ENCODE results near the gene EPHA2.
"Not testable (repeated sequence)": the region's sequence is repeated elsewhere in the genome, so short reads cannot be mapped to it uniquely, and the experiment has no call there.

EPHA2 gene

GRCh38 chr1:16167331-16168143 lies 11.7 kb upstream of the EPHA2 start:
- DNase-seq (ENCODE audit: low spot score) = peak; percentile 70

GRCh38 chr1:16166117-16166516 lies 10.2 kb upstream of the EPHA2 start:
- DNase-seq (ENCODE audit: low spot score) = no peak

GRCh38 chr1:16165548-16165947 lies 9.7 kb upstream of the EPHA2 start:
- DNase-seq (ENCODE audit: low spot score) = no peak

- no peak for DNase-seq (ENCODE audit: low spot score)
Measured at GRCh38 chr1:16165073-16165364, 9.2 kb upstream of the EPHA2 start.

- peak; percentile 96 for DNase-seq (ENCODE audit: low spot score)
Measured at GRCh38 chr1:16164213-16165072, 8.6 kb upstream of the EPHA2 start.

GRCh38 chr1:16163608-16164212 lies 7.8 kb upstream of the EPHA2 start:
- not testable (repeated sequence) for DNase-seq (ENCODE audit: low spot score)

GRCh38 chr1:16162163-16162822 lies 6.4 kb upstream of the EPHA2 start:
- DNase-seq (ENCODE audit: low spot score) = no peak

GRCh38 chr1:16161717-16162116 lies 5.8 kb upstream of the EPHA2 start:
- DNase-seq (ENCODE audit: low spot score) = no peak

- no peak for DNase-seq (ENCODE audit: low spot score)
Measured at GRCh38 chr1:16158993-16159831, 3.3 kb upstream of the EPHA2 start.

- DNase-seq (ENCODE audit: low spot score) = no peak
Measured at GRCh38 chr1:16158025-16158424, 2.2 kb upstream of the EPHA2 start.

GRCh38 chr1:16156848-16157495 lies 1.1 kb upstream of the EPHA2 start:
- DNase-seq (ENCODE audit: low spot score) = peak; percentile 63

- DNase-seq (ENCODE audit: low spot score) = no peak
Measured at GRCh38 chr1:16153999-16154673, 1.7 kb downstream of the EPHA2 start.

GRCh38 chr1:16153096-16153998 lies 2.5 kb downstream of the EPHA2 start:
- DNase-seq (ENCODE audit: low spot score) = no peak

- DNase-seq (ENCODE audit: low spot score) = peak; percentile 54
Measured at GRCh38 chr1:16152481-16153087, 3.3 kb downstream of the EPHA2 start.

GRCh38 chr1:16151995-16152384 lies 3.9 kb downstream of the EPHA2 start:
- no peak for DNase-seq (ENCODE audit: low spot score)

GRCh38 chr1:16151196-16151994 lies 4.5 kb downstream of the EPHA2 start:
- DNase-seq (ENCODE audit: low spot score) = peak; percentile 52

GRCh38 chr1:16150508-16150907 lies 5.4 kb downstream of the EPHA2 start:
- no peak for DNase-seq (ENCODE audit: low spot score)

Measured in AG08396 (cell line).